NCI-H526 treated with DMSO at 0.1 percent for 48 hours (cell line): ENCODE measurements around the gene ICA1.

Source experiments
- DNase-seq: peaks from one replicate; lab custom pipeline; 2025; lab: John Stamatoyannopoulos, UW

ICA1 gene

GRCh38 chr7:8160250-8160649 is 101.7 kb downstream of the ICA1 start:
- no peak for DNase-seq

- no peak for DNase-seq
Measured at GRCh38 chr7:8159595-8159994, 102.4 kb downstream of the ICA1 start.

- DNase-seq = no peak
Measured at GRCh38 chr7:8157296-8157695, 104.7 kb downstream of the ICA1 start.

GRCh38 chr7:8155836-8156235 is 106.1 kb downstream of the ICA1 start:
- no peak for DNase-seq

GRCh38 chr7:8154272-8154671 is 107.7 kb downstream of the ICA1 start:
- peak; percentile 57 for DNase-seq

- DNase-seq = no peak
Measured at GRCh38 chr7:8152489-8153192, 109.3 kb downstream of the ICA1 start.

GRCh38 chr7:8151161-8151725 is 110.7 kb downstream of the ICA1 start:
- no peak for DNase-seq

- peak; percentile 10 for DNase-seq
Measured at GRCh38 chr7:8149222-8149621, 112.7 kb downstream of the ICA1 start.

- no peak for DNase-seq
Measured at GRCh38 chr7:8147760-8148463, 114.1 kb downstream of the ICA1 start.

GRCh38 chr7:8146788-8147413 is 115.1 kb downstream of the ICA1 start:
- DNase-seq = no peak

- no peak for DNase-seq
Measured at GRCh38 chr7:8146106-8146787, 115.7 kb downstream of the ICA1 start.

GRCh38 chr7:8144856-8145255 is 117.1 kb downstream of the ICA1 start:
- DNase-seq = no peak

GRCh38 chr7:8143151-8143874 is 118.7 kb downstream of the ICA1 start:
- DNase-seq = no peak

- DNase-seq = no peak
Measured at GRCh38 chr7:8142477-8142876, 119.5 kb downstream of the ICA1 start.

GRCh38 chr7:8141070-8141469 is 120.9 kb downstream of the ICA1 start:
- DNase-seq = no peak

- no peak for DNase-seq
Measured at GRCh38 chr7:8136051-8136730, 125.8 kb downstream of the ICA1 start.

- no peak for DNase-seq
Measured at GRCh38 chr7:8135417-8135816, 126.5 kb downstream of the ICA1 start.

- DNase-seq = no peak
Measured at GRCh38 chr7:8134089-8134733, 127.8 kb downstream of the ICA1 start.

GRCh38 chr7:8133188-8133848 is 128.6 kb downstream of the ICA1 start:
- no peak for DNase-seq
